ENCODE measurements around the gene TMEM139.

DNA sequence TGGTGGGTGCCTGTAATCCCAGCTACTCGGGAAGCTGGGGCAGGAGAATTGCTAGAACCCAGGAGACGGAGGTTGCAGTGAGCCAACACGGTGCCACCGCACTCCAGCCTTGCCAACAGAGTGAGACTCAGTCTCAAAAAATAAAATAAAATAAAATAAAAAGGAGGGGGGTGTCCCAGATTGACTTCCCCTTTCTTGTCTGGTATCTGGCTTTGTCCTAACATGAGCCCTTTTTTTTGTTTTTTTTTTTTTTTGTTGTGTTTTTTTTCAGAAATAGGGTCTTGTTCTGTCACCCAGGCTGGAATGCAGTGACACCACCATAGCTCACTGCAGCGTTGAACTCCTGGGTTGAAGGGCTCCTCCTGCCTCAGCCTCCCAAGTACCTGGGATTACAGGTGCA is 8.1 kb downstream of the TMEM139 start:
- TF ChIP-seq EZH2 (IDR thresholded peaks at IDR 0.05; ENCODE audit: borderline replicate concordance) = no peak
- TF ChIP-seq, protein P1, sequence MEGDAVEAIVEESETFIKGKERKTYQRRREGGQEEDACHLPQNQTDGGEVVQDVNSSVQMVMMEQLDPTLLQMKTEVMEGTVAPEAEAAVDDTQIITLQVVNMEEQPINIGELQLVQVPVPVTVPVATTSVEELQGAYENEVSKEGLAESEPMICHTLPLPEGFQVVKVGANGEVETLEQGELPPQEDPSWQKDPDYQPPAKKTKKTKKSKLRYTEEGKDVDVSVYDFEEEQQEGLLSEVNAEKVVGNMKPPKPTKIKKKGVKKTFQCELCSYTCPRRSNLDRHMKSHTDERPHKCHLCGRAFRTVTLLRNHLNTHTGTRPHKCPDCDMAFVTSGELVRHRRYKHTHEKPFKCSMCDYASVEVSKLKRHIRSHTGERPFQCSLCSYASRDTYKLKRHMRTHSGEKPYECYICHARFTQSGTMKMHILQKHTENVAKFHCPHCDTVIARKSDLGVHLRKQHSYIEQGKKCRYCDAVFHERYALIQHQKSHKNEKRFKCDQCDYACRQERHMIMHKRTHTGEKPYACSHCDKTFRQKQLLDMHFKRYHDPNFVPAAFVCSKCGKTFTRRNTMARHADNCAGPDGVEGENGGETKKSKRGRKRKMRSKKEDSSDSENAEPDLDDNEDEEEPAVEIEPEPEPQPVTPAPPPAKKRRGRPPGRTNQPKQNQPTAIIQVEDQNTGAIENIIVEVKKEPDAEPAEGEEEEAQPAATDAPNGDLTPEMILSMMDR (IDR thresholded peaks at IDR 0.05; ENCODE audit: poor library complexity) = no peak
